GDM1 (cell line): ENCODE data around the gene CASP14.
"Not testable (repeated sequence)": the region's sequence is repeated elsewhere in the genome, so short reads cannot be mapped to it uniquely, and the experiment has no call there.

Experiments
- DNase-seq: peaks from one replicate; lab custom pipeline; 2025; lab: John Stamatoyannopoulos, UW

The CASP14 gene, protein sequence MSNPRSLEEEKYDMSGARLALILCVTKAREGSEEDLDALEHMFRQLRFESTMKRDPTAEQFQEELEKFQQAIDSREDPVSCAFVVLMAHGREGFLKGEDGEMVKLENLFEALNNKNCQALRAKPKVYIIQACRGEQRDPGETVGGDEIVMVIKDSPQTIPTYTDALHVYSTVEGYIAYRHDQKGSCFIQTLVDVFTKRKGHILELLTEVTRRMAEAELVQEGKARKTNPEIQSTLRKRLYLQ

GRCh38 chr19:15048885-15049541 lies at the start of gene CASP14:
Gene CASP14 (plus strand): TSS chr19:15049480. CDS start chr19:15052252, 2,772 bp downstream.
- no peak for DNase-seq

- DNase-seq: no peak
These were observed 41.0 kb upstream of the CASP14 start for GRCh38 chr19:15008308-15008707.

GRCh38 chr19:15010501-15011300 lies 38.6 kb upstream of the CASP14 start:
- no peak for DNase-seq

GRCh38 chr19:15014579-15014978 lies 34.7 kb upstream of the CASP14 start:
- no peak for DNase-seq

- no peak for DNase-seq
These were observed 33.2 kb upstream of the CASP14 start for GRCh38 chr19:15015946-15016542.

DNA sequence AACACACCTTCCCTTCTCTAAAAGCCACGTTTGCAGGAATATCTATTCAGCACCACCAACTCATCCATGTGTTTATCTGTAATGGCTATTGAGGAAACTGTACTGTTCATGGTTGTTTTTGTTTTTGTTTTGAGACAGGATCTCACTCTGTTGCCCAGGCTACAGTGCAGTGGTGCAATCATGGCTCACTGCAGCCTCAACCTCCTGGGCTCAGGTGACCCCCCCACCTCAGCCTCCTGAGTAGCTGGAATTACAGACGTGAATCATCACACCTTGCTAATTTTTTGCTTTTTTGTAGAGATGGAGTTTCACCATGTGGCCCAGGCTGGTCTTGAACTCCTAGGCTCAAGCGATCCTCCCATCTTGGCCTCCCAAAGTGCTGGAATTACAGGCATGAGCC lies 30.4 kb upstream of the CASP14 start:
- not testable (repeated sequence) for DNase-seq

DNA sequence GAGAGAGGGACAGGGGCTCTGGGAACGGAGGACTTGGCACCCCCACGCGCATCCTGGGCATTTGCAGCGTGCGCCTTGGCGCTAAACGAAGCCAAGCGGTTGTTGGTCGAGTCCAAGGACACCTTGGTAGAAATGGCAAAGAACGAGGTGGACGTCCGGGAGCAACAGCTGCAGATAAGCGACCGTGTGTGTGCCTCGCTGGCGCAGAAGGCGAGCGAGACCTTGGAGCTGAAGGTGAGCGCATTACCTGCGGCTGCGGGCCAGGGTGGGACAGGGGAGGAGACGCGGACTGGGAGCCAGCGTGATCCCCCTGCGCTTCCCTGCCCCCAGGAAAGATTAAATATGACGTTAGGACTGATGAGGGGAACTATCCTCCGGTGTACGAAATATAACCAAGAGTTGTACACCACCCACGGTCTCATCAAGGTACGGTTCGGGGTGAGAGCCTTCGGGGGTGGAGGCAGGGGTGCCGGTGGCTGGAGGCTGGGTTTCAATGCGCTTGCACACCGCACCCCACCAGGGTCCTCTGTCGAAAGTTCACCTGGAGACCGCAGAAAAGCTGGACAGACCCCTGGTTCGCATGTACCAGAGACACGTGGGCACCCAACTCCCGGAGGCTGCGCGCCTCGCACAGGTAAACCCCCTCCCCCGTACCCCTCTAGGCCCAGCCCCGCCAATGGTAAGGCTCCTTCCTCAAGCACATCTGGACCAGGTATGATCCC lies 27.8 kb upstream of the CASP14 start:
- no peak for DNase-seq

DNA sequence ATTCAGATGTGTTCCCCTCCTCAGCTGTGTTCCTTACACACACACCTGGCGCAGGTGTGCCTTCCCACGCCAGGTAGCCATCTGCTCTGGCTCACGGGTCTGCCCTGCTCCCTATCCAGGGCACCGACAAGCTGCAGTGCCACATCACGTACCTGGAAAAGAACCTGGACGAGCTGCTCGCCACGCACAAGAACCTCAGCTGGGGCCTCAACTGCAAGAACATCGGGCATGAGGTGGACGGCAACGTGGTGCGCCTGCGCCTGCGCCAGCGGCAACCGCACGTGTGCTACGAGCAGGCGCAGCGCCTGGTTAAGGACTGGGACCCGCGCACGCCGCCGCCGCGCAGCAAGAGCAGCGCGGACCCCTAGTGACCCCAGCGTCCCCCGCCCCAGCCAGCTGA lies 26.5 kb upstream of the CASP14 start:
- DNase-seq: no peak

- no peak for DNase-seq
These were observed 24.1 kb upstream of the CASP14 start for GRCh38 chr19:15025217-15025616.

DNA sequence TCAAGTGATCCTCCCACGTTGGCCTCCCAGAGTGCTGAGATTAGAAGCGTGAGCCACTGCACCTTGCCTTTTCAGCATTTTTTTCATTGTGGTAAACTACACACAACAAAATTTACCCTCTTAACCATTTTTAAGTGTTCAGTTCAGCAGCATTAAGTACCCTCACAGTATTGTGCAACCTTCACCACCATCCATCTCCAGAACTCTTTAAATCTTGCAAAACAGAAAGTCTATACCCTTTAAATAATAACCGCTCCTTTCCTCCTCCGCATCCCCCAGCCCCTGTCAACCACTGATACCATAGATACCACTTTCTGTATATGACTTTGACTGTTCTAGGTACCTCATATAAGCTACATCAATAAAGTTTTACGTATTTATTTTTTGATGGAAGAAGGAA lies 20.8 kb upstream of the CASP14 start:
- no peak for DNase-seq

- no peak for DNase-seq
These were observed 17.6 kb upstream of the CASP14 start for GRCh38 chr19:15031675-15032074.

GRCh38 chr19:15035795-15036311 lies 13.4 kb upstream of the CASP14 start:
- no peak for DNase-seq

DNA sequence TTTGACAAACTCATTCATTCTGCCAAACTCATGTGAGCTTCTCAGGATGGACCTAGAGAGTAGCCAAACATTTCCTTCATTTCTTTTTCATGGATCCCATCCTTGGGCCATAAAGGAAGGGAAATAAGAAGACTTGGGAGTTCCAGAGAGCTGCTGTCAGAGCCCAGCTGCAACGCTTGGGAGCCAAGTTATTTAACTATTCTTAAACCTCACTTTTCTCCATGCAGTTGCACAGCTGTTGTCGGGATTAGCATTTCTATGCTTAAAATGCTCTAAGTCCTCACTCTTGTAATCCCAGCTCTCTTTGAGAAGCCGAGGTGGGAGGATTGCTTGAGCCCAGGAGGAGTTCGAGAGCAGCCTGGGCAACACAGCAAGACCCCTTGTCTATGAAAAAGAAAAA lies 11.7 kb upstream of the CASP14 start:
- DNase-seq: no peak

DNA sequence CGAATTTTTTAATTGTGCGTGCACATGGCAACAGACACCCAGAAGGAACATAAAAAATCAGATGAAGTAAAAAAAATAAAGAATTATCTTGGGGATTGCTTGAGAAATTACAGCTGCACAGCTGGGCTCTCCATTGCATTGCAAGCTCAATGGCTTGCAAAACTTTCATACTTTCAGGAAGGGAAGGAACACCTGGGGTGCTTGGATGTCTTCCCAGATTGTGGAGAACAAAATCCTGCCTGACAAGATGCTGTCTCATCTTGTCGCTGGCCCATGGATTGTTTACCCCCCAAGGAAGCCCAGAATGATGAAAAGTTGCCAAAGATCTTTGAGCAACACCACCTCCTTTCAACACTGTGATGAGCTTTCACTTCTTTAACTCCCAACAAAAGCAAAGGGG lies 11.0 kb upstream of the CASP14 start:
- DNase-seq: no peak

- DNase-seq: no peak
These were observed 7.3 kb upstream of the CASP14 start for GRCh38 chr19:15042003-15042402.

DNA sequence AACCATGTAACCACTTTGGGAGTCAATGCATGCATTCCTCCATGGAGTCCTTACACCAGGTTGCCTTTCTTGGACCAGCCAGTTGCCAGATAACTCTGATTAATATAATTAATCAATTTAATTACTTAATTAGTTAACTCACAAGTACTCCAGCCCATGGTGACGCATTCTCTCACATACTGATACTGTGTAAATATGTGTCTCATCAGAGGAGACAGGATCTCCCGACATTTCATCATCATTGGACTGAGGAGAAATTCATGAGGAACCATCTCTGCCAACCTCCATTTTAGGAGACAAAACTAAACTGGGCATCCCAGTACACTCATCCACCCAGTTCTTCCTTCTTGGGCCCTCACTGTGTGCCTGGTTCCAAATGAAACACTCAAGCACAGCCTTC lies 6.5 kb upstream of the CASP14 start:
- DNase-seq: no peak

GRCh38 chr19:15045506-15045905 lies 3.8 kb upstream of the CASP14 start:
- DNase-seq: no peak

DNA sequence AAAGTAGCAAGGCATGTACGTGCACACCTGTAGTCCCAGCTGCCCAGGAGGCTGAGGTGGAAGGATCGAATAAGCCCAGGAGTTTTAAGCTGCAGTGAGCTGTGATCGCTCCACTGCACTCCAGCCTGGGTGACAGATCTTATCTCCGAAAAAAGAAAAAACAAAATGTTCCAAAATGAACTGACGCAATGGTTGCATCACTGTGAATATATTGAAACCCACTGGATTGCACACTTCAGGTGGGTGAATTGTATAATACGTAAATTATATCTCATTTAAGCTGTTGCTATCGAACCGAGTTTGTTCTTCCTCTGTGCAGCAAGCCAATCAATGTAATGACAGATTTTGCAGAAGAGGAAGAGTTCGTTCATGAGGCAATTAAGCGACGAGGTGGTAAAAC lies 1.6 kb upstream of the CASP14 start:
- no peak for DNase-seq

DNA sequence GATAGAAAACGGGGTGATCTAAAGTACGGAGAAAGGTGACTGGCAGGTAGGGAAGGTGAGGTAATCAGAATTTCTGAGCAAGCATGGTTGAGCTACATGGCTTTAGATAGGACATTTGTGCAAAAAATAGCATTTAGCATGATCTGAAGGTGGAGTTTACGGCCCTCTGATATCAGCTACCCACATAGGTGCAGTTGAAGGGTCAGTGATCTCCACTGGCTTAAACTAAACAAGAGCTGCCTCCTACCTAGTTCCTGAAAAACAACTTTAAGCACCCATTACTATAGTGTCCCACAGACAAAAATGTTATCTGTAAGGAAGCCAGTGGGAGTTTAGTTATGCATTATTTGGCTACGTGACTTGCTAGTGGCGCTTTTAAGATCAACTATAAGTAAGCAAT lies 1.2 kb upstream of the CASP14 start:
- DNase-seq: no peak

DNA sequence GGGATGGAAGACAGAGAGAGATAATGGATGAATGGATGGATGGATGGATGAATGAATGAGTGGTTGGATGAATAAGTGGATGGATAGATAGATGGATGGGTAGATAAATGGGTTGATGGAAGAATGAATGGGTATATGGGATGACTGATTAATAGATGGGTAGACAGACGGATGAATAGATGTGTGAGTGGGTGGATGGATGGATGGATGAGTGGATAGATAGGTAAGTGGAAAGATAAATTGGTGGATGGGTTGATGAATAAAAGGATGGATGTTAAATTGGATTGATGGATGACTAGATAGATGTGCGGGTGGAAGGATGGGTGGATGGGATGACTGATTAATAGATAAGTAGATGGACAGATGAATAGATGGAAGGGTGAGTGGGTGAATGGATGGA lies 1.4 kb downstream of the CASP14 start:
- no peak for DNase-seq

GRCh38 chr19:15062036-15062435 lies 12.8 kb downstream of the CASP14 start:
- DNase-seq: no peak

GRCh38 chr19:15070386-15070785 lies 21.1 kb downstream of the CASP14 start:
- DNase-seq: not testable (repeated sequence)
